ENCODE results near the gene RAPGEF4.
"Not testable (repeated sequence)": the region's sequence is repeated elsewhere in the genome, so short reads cannot be mapped to it uniquely, and the experiment has no call there.

RAPGEF4 gene

DNA sequence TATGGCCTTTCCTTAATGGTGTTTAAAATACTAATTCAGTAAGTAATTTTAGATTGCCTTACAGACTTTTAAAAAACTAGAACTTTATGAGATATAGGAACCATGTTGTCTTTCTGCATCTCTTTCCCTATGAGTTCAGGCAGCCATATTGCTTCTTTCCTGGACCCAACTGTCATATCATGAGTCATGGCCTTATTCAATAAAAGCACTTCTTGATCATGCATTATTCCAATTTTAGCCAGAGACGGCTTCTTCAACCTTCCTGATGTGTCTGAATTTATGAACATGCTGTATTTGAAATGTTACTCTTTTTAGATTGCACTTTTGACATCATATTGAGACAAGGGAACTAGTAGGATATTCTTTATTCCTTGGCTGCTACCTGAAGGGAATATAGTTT is 274.6 kb downstream of the RAPGEF4 start:
- DNase-seq, result no peak

DNA sequence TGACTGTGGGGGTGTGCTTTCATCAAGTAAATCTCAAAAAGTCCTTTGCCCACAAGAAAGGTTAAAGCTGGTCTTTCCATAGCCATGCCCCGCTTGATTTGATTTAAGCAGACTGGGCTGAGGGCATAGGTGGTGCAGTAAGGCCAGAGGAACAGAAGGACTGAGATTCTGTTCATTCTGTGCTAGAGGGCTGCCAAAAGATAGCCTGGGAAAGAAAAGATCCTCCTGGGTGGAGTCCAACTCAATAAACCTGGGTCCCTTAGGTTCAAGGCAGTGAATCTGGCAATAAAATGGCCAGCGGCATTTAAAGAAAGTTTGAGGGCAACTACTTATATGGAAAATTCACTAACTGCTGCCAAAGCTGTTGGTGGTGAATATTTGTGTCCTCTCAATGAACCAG is 280.8 kb downstream of the RAPGEF4 start:
- no peak for DNase-seq

GRCh38 chr2:173017646-173018420 is 282.2 kb downstream of the RAPGEF4 start:
- DNase-seq, result no peak

DNA sequence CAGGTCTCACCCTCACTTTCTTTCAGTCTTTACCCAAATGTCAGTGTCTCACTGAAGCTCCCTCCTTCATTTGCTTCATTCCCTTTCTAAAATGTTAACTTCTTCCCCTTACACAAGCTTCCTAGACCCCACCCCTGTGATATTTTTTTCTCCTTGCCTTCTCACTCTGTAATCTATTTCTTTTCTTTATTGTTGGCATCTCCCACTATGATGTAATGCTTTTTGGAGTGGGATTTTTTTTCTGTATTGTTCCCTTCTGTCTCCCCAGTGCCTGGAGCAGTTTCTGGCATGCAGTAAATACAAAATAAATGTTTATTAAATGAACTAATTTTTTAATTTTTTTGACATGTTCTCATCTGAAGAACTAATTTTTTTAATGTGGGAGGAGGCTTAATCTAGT is 284.1 kb downstream of the RAPGEF4 start:
- no peak for DNase-seq

DNA sequence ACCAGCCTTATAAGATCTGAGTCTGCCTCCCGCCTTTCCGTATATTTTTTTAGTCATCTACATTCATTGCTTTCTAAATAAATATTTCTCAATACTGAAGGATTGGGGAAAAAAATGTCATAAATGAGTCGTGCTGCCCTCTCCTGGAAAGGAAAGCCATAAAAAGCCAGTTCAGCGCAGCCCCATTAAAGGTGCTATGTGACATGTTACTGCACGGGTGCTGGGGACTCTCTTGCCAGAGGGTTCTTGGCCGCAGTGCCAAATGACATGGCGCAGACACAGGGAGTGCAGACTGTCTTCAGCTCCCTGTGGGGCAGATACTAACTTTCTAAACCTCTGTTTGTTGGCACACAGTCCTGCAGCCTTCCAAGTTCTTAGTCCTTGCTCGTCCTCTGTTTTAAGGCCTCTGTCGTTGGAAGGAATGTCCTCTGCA is 286.3 kb downstream of the RAPGEF4 start:
- no peak for DNase-seq

DNA sequence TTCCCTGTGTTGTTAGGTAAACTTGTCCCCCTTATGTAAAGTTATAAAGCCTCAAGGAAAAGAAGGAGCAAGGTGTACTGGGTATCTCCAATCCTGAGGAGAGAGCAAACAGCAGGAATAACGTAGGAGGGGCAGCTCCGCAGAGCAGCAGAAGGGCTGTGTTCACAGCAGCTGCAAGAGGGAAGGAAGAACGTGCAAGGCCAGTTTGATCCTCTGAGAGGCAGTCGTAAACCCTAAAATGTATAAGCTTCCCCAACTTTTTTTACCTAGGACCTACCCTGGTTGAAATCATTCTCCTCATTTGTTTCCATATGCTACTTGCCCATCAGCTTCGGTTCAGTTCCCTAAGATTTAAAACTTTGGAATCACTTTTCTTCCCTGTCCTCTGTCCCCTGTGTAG is 288.1 kb downstream of the RAPGEF4 start:
- DNase-seq, result no peak

DNA sequence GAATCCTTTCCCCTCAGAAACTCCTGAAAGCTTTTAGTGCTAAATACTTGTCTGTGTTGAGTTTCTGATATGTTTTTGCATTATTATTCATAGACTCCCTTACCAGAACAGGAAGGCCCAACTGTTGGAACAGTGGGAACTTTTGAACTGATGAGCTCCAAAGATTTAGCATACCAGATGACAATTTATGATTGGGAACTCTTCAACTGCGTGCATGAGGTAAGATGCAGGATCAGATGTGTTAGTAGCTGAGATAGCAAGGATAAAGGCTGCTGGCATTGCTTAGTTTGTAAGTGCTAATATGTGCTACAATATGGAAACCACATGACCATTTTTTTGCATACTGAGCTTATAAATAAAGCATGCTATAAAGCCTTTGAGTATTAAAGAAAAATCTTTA is 290.8 kb downstream of the RAPGEF4 start:
- DNase-seq, result no peak

GRCh38 chr2:173027181-173028128 is 291.8 kb downstream of the RAPGEF4 start:
- DNase-seq, result peak; percentile 93

DNA sequence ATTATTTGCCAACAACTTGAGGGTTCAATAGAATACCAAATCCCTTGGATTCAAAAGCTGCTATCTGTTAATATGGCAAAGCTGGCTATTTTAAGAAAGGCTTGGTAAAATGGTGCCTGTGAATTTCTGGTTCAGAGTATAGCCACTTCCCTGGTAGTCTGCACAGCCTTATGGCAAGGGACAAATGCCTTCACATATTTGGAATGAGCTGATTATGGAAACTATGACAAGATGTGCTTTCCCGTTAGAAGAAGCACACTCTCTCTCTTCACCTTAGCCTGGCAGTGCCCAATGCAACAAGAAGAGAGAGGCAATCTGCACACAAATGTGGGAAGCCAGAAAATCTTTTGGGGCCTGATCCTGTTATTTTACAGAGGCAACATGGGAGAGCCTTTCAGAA is 292.5 kb downstream of the RAPGEF4 start:
- no peak for DNase-seq

DNA sequence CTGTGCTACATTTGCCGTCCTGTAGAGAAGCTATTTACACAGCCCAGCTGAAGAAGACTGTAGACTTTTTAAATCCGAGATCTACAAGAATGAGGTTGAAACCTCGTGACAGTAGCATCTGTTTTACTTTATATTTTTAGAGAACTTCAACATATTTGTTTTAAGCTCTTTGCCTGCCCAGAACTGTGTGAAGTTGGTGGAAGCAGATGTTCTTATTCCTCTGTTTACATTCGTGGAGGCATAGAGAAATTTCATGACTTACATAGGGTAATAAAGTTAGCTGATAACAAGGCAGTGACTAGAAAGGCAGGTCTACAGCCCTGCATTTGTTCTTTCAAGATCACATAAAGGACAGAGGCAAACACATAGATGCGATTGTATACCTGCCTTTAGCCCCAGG is 293.0 kb downstream of the RAPGEF4 start:
- DNase-seq, result peak; percentile 40

- peak; percentile 96 for DNase-seq
These were observed 295.2 kb downstream of the RAPGEF4 start for GRCh38 chr2:173030561-173031490.

GRCh38 chr2:173032032-173032431 is 296.4 kb downstream of the RAPGEF4 start:
- DNase-seq, result peak; percentile 73

- DNase-seq, result no peak
These were observed 297.4 kb downstream of the RAPGEF4 start for GRCh38 chr2:173033084-173033483.

DNA sequence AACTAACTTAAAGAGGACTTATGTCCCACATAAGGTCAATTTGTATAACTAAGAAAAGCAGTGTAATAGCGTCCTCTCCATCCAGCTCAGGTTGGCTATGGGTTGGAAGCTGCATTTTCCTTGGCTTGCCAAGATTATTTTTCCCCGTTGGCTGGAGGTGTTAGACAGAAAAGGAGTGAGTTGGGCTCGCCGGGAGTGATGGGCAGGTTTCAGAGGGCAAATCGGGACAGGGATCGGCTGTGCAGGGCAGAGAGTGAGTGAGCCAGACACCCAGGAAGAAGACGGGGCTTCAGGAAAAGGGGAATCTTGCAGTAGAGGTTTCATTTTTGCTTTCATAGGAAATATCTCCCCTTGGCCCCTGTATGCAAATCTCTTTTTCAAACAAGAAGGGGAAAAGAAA is 298.5 kb downstream of the RAPGEF4 start:
- no peak for DNase-seq

DNA sequence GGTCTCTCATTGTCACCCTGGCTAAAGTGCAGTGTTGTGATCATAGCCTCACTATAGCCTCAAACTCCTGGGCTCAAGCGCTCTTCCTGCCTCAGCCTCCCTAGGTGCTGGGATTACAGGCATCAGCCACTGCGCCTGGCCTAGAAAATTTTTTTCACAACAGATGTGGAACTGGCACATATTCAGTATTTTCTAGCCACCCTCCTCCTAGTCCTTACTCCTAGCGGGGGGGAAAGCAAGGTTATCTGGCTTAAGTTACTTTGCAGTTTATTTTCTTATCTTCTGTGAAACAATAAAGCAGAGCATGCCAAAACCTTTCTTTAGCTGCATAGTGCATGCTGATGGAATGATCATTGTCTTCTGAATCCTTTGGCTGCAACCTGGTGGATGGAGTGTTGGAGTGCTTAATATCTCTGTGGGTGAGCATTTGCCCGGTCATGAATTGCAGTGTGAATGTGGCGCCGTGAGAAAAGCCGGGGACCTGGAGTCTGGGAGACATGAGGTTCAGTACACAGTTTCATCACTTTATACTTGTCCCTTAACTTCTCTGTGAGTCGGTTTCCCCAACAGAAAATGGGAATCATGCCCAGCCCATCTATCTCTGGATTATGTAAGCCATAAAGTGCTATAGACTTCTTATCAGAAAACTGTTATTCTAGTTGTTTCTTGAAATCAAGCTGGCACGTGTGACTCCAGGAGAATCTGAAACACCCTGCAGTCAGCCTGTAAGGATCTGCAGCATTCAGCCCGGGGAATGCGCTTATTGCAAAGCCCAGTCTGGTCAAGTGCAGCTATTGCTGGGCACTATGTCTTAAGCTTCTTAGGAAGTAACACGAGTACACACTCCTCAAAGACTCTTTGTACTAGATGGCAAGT is 301.8 kb downstream of the RAPGEF4 start:
- DNase-seq, result no peak

- DNase-seq, result not testable (repeated sequence)
These were observed 302.6 kb downstream of the RAPGEF4 start for GRCh38 chr2:173038257-173038656.

GRCh38 chr2:173040729-173041128 is 305.1 kb downstream of the RAPGEF4 start:
- DNase-seq, result no peak

- DNase-seq, result no peak
These were observed 307.8 kb downstream of the RAPGEF4 start for GRCh38 chr2:173043476-173043875.

DNA sequence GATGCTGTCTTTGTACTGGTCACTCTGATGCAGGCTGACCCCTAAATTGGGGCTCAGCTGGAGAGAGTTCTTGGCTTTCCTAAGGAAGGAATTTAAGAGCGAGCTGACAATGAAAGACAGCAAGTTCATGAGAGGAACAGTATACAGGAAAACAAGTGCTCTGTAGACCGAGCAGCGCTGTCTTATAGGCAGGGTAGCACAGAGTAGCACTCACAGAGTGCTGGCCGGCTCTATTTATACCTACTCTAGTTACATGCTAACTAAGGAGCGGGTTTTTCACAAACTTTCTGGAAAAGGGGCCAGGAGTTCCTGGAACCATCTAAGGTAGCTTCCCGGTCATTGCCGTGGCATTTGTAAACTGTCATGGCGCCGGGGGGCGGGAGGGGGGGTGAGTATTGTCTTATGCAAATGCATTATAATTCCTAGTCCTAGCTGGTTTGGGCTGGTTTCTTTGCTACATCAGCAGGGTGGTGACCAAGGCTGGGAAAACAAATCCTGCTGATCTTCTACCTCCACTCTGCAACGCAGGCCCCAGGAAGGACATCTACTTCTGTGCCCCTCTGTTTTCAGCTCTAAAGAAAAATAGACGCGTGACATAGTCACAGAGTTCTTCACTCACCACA is 308.4 kb downstream of the RAPGEF4 start:
- no peak for DNase-seq

DNA sequence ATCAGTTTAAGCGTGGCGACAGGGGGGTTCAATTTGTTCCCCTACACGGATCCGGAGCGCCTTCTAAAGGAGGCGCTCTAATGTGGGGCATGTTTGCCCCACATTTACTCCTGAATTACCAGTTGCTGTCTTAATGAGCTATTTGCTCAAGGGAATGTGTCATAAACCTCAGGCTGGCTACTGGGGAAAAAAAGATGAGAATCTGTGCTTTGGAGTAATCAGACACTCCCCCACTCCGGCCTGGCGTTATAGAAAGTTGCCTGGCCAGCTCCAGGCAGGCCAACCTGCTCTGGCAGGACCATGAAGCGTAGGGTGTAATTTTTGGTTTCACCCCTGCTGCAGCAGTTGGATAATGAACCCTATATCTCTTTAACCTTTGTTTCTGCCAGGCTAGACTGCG is 309.0 kb downstream of the RAPGEF4 start:
- DNase-seq, result no peak

GRCh38 chr2:173045181-173045580 is 309.5 kb downstream of the RAPGEF4 start:
- no peak for DNase-seq

Measured in DMS79 treated with DMSO at 0.1 percent for 48 hours (cell line).